Measurements from ENCODE around the gene WWC1.

Gene WWC1

GRCh38 chr5:168287362-168287761 lies 4.1 kb upstream of the WWC1 start:
- H3K4me3 ChIP-seq (ENCODE audit: low read depth in 1 of 2, low read length in 2 of 2): no peak overlapping the region
- H3K9me3 ChIP-seq (ENCODE audit: control insufficient read depth in 1 of 2, low read length in 2 of 2): peaks cover 0 to 15% of the 10 kb centered on the region in 2 donors
- no peak overlapping the region for H3K27ac ChIP-seq (ENCODE audit: low read length)
- H3K4me1 ChIP-seq (ENCODE audit: control insufficient read depth in 1 of 2, insufficient read depth in 2 of 2, low read length in 2 of 2): peaks cover 0 to 14% of the 10 kb centered on the region in 2 donors
- H3K36me3 ChIP-seq (ENCODE audit: control insufficient read depth in 1 of 2, insufficient read depth in 2 of 2, low read length in 2 of 2): no peaks in the 10 kb centered on the region
- H3K27me3 ChIP-seq (ENCODE audit: low read depth, low read length): peaks cover 6% of the 10 kb centered on the region

DNA sequence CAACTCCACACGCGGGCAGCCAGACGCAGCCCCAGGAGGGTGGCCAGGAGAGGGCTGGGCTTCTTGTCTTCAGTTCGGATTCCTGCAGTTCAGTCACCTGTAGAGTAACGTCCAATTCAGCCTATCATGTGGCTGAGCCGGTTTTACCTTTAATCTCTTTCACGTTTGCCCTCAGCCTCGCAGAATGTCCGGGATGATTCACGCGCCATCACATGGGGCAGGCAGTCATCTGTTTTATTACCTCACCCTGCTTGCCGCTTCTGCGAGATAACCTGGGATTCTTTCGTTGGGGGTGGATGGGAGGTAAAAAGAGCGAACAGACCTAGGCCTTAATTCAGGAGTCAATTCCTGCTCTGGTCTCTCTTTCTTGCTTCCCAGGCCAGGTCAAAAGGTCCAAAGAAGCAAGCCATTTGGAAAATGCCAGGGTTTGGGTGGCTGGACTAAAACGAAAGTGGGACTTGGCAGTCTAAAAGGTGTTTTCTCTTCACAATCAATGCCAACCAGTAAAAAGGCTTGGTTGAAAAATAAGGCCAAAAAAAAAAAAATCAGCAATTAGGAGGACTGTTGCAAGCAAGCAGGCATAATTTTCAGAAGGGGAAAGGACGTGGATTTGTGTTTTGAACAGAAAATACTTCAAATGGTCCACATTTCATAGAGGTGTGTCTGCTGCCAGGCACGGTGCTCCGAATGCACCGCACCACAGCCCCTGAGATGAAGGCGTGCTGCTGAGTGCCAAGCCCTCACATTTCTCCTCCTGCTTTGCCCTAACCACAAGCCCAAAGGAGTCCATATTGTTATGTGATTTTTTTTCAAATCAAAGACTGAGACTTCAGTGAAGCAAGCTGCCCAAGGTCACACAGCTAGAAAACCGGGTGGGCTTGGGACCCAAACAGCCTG lies 2.8 kb upstream of the WWC1 start:
- no peaks in the 10 kb centered on the region for H3K36me3 ChIP-seq (ENCODE audit: control insufficient read depth in 1 of 2, insufficient read depth in 2 of 2, low read length in 2 of 2)

GRCh38 chr5:168290902-168291341 lies 523 bp upstream of the WWC1 start:
- Histone ChIP-seq H3K9me3 (ENCODE audit: control insufficient read depth in 1 of 2, low read length in 2 of 2) (no peaks in the 10 kb centered on the region), H3K27me3 (ENCODE audit: low read depth, low read length) (peaks cover 17% of the 10 kb centered on the region), H3K4me1 (ENCODE audit: control insufficient read depth in 1 of 2, insufficient read depth in 2 of 2, low read length in 2 of 2) (peaks cover 0 to 17% of the 10 kb centered on the region in 2 donors), H3K36me3 (ENCODE audit: control insufficient read depth in 1 of 2, insufficient read depth in 2 of 2, low read length in 2 of 2) (no peaks in the 10 kb centered on the region), H3K27ac (ENCODE audit: low read length) (no peak overlapping the region), H3K4me3 (ENCODE audit: low read depth in 1 of 2, low read length in 2 of 2) (peak overlapping the region; percentile 11 to 72)

More for the DNA sequence above, 2.8 kb upstream of the WWC1 start:
- H3K4me1 ChIP-seq (ENCODE audit: control insufficient read depth in 1 of 2, insufficient read depth in 2 of 2, low read length in 2 of 2): peaks cover 0 to 17% of the 10 kb centered on the region in 2 donors
- H3K27me3 ChIP-seq (ENCODE audit: low read depth, low read length): peaks cover 16% of the 10 kb centered on the region
- peaks cover 0 to 15% of the 10 kb centered on the region in 2 donors for H3K9me3 ChIP-seq (ENCODE audit: control insufficient read depth in 1 of 2, low read length in 2 of 2)
- H3K4me3 ChIP-seq (ENCODE audit: low read depth in 1 of 2, low read length in 2 of 2): peak overlapping the region in 1 of 2 donors; percentile 27
- no peak overlapping the region for H3K27ac ChIP-seq (ENCODE audit: low read length)

- peaks cover 17% of the 10 kb centered on the region for H3K27me3 ChIP-seq (ENCODE audit: low read depth, low read length)
- H3K27ac ChIP-seq (ENCODE audit: low read length): no peak overlapping the region
- no peaks in the 10 kb centered on the region for H3K9me3 ChIP-seq (ENCODE audit: control insufficient read depth in 1 of 2, low read length in 2 of 2)
- peak overlapping the region; percentile 26 to 51 for H3K4me3 ChIP-seq (ENCODE audit: low read depth in 1 of 2, low read length in 2 of 2)
- H3K36me3 ChIP-seq (ENCODE audit: control insufficient read depth in 1 of 2, insufficient read depth in 2 of 2, low read length in 2 of 2): no peaks in the 10 kb centered on the region
- H3K4me1 ChIP-seq (ENCODE audit: control insufficient read depth in 1 of 2, insufficient read depth in 2 of 2, low read length in 2 of 2): peaks cover 0 to 17% of the 10 kb centered on the region in 2 donors
Observed at GRCh38 chr5:168291964-168292785, 730 bp downstream of the WWC1 start.

GRCh38 chr5:168292786-168293696 lies 1.6 kb downstream of the WWC1 start:
- peak overlapping the region; percentile 26 to 51 for H3K4me3 ChIP-seq (ENCODE audit: low read depth in 1 of 2, low read length in 2 of 2)
- peaks cover 17% of the 10 kb centered on the region for H3K27me3 ChIP-seq (ENCODE audit: low read depth, low read length)
- H3K27ac ChIP-seq (ENCODE audit: low read length): no peak overlapping the region

DNA sequence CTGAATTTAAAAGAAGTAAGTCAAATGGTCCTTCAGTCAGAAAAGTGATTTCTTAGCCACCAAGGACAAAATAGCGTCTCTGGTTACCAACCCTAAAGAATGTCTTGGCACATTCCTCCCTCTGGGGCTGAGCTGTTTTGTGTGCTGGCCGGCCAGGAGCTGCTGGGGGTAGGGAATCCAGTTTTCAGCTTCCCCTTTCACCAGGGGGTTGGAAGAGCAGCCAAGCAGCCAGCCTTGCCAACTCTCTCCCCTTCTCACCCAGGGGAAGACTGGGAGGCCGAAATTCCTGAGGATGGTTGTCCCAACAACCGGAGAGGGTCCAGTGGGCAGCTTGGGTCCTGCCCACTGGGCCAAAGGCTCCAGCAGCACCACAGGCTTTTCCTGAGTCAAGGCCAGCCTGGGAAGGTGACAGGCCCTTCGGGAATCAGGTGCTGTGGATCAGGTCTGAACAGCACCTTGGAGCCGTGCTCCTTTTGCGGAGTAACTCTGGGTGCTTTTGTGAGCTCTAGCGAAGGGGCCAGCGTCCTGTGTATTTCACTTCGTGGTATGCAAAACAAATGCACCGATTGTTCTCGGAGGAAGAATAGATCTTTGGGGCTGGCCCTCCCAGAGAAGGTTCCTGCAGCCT lies 4.2 kb downstream of the WWC1 start:
- Histone ChIP-seq H3K9me3 (ENCODE audit: control insufficient read depth in 1 of 2, low read length in 2 of 2) (no peaks in the 10 kb centered on the region), H3K27ac (ENCODE audit: low read length) (no peak overlapping the region), H3K36me3 (ENCODE audit: control insufficient read depth in 1 of 2, insufficient read depth in 2 of 2, low read length in 2 of 2) (no peaks in the 10 kb centered on the region), H3K4me3 (ENCODE audit: low read depth in 1 of 2, low read length in 2 of 2) (no peak overlapping the region), H3K4me1 (ENCODE audit: control insufficient read depth in 1 of 2, insufficient read depth in 2 of 2, low read length in 2 of 2) (peaks cover 0 to 17% of the 10 kb centered on the region in 2 donors), H3K27me3 (ENCODE audit: low read depth, low read length) (peaks cover 17% of the 10 kb centered on the region)

More at GRCh38 chr5:168292786-168293696, 1.6 kb downstream of the WWC1 start:
- Histone ChIP-seq H3K4me1 (ENCODE audit: control insufficient read depth in 1 of 2, insufficient read depth in 2 of 2, low read length in 2 of 2) (peaks cover 0 to 17% of the 10 kb centered on the region in 2 donors), H3K36me3 (ENCODE audit: control insufficient read depth in 1 of 2, insufficient read depth in 2 of 2, low read length in 2 of 2) (no peaks in the 10 kb centered on the region), H3K9me3 (ENCODE audit: control insufficient read depth in 1 of 2, low read length in 2 of 2) (no peaks in the 10 kb centered on the region)

DNA sequence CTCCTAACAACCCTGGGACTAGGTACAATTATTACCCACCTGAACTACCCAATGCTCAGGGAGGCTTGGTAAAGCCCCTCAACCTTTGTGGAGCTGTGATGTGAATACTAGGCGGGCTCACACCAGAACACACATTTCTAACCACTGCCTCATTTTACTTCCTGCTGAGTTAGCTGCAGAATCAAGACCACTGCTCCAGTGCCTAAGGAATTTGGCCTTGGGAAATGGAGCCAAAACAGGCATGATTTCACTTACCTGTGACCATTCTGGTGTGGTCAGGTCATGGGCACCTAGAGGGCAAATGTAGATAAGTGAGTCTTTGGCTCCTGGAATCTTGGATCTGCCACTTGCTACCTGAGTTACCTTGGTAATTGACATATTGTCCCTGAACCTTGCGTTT lies 5.2 kb downstream of the WWC1 start:
- Histone ChIP-seq H3K27ac (ENCODE audit: low read length) (no peak overlapping the region), H3K9me3 (ENCODE audit: control insufficient read depth in 1 of 2, low read length in 2 of 2) (no peaks in the 10 kb centered on the region), H3K4me1 (ENCODE audit: control insufficient read depth in 1 of 2, insufficient read depth in 2 of 2, low read length in 2 of 2) (peaks cover 0 to 8% of the 10 kb centered on the region in 2 donors), H3K4me3 (ENCODE audit: low read depth in 1 of 2, low read length in 2 of 2) (no peak overlapping the region), H3K36me3 (ENCODE audit: control insufficient read depth in 1 of 2, insufficient read depth in 2 of 2, low read length in 2 of 2) (no peaks in the 10 kb centered on the region), H3K27me3 (ENCODE audit: low read depth, low read length) (peaks cover 11% of the 10 kb centered on the region)

DNA sequence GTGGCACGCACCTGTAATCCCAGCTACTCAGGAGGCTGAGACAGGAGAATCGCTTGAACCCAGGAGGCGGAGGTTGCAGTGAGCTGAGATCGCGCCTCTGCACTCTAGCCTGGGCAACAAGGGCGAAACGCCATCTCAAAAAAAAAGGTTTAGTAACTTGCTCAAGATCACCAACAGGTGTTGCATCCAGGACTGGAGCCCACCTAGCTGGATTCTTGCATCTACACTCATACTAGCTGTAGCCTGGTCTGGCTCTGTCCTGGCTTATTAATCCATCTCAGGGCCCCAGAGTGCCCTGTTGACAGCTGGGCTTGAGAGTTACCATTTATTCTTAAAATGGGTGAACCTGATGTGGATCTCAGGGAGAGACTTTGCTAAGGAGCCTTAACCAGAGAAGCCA lies 7.5 kb downstream of the WWC1 start:
- Histone ChIP-seq H3K36me3 (ENCODE audit: control insufficient read depth in 1 of 2, insufficient read depth in 2 of 2, low read length in 2 of 2) (no peaks in the 10 kb centered on the region), H3K4me1 (ENCODE audit: control insufficient read depth in 1 of 2, insufficient read depth in 2 of 2, low read length in 2 of 2) (no peaks in the 10 kb centered on the region), H3K27ac (ENCODE audit: low read length) (no peak overlapping the region)

DNA sequence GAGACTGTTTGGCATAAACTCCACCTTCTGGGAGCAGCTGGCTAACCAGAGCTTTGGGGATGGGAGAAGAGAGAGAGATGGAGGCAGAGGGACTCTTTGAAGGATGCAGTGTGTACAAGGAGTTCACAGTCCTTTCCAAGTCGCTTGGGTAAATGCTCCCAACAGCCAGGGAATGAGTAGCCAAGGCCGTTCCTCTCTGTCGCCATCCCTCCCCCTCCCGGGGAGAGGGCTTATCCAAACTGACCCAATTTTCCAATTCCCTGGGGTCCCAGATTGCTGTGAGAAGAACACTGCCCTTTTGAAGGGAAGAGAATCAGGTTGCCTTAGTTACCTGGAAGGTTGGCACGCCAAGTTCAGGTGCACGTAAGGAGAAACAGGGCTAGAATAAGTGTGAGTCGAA lies 7.9 kb downstream of the WWC1 start:
- Histone ChIP-seq H3K9me3 (ENCODE audit: control insufficient read depth in 1 of 2, low read length in 2 of 2) (no peaks in the 10 kb centered on the region), H3K4me1 (ENCODE audit: control insufficient read depth in 1 of 2, insufficient read depth in 2 of 2, low read length in 2 of 2) (no peaks in the 10 kb centered on the region), H3K4me3 (ENCODE audit: low read depth in 1 of 2, low read length in 2 of 2) (no peak overlapping the region), H3K27ac (ENCODE audit: low read length) (no peak overlapping the region), H3K36me3 (ENCODE audit: control insufficient read depth in 1 of 2, insufficient read depth in 2 of 2, low read length in 2 of 2) (no peaks in the 10 kb centered on the region), H3K27me3 (ENCODE audit: low read depth, low read length) (no peaks in the 10 kb centered on the region)

More for the DNA sequence above, 7.5 kb downstream of the WWC1 start:
- H3K4me3 ChIP-seq (ENCODE audit: low read depth in 1 of 2, low read length in 2 of 2): no peak overlapping the region
- H3K27me3 ChIP-seq (ENCODE audit: low read depth, low read length): no peaks in the 10 kb centered on the region
- no peaks in the 10 kb centered on the region for H3K9me3 ChIP-seq (ENCODE audit: control insufficient read depth in 1 of 2, low read length in 2 of 2)

GRCh38 chr5:168300326-168301182 lies 9.1 kb downstream of the WWC1 start:
- no peak overlapping the region for H3K27ac ChIP-seq (ENCODE audit: low read length)

More at GRCh38 chr5:168300326-168301182, 9.1 kb downstream of the WWC1 start:
- no peaks in the 10 kb centered on the region for H3K9me3 ChIP-seq (ENCODE audit: control insufficient read depth in 1 of 2, low read length in 2 of 2)
- H3K4me3 ChIP-seq (ENCODE audit: low read depth in 1 of 2, low read length in 2 of 2): no peak overlapping the region
- no peaks in the 10 kb centered on the region for H3K36me3 ChIP-seq (ENCODE audit: control insufficient read depth in 1 of 2, insufficient read depth in 2 of 2, low read length in 2 of 2)
- H3K27me3 ChIP-seq (ENCODE audit: low read depth, low read length): no peaks in the 10 kb centered on the region
- no peaks in the 10 kb centered on the region for H3K4me1 ChIP-seq (ENCODE audit: control insufficient read depth in 1 of 2, insufficient read depth in 2 of 2, low read length in 2 of 2)
